Parietal lobe (tissue), 2 donors: ENCODE measurements around the gene TAAR8. TPM values are rescaled to one million over a fixed set of nuclear protein-coding genes. Genes with fewer than 3 reads are reported as not detected.

Experiments used
- small RNA-seq: library from RNA; depleted of rRNA; stranded (forward); fragments of <200 nt; gene quantifications from one replicate; pipeline ENCODE3, GENCODE V24; 2014; ENCODE audit warnings: low replicate concordance
- total RNA-seq: library from RNA; depleted of rRNA; stranded (reverse); fragments of >200 nt; gene quantifications from one replicate; pipeline ENCODE4 v1.2.3, GENCODE V29; 2014

Gene TAAR8, protein sequence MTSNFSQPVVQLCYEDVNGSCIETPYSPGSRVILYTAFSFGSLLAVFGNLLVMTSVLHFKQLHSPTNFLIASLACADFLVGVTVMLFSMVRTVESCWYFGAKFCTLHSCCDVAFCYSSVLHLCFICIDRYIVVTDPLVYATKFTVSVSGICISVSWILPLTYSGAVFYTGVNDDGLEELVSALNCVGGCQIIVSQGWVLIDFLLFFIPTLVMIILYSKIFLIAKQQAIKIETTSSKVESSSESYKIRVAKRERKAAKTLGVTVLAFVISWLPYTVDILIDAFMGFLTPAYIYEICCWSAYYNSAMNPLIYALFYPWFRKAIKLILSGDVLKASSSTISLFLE
- not detected for total RNA-seq

DNA sequence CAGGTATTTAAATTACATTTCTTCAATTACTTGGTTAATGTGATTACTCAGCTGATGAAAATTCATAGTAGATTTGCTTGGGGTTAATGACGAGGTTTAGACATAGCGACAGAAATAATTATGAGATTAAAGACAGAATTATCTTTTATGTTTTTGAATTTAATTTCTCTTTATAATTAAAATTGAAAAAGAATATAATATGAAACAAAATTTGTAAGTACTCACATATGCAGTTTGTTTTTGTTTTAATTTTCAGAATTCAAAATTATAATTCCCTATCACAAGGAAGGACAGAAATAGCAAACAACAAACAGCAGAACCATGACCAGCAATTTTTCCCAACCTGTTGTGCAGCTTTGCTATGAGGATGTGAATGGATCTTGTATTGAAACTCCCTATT is at the start of gene TAAR8:
TAAR8 (plus strand) TSS at position 301 of the 400 bp plus-strand sequence; CDS start at position 322, 21 bp downstream.

DNA sequence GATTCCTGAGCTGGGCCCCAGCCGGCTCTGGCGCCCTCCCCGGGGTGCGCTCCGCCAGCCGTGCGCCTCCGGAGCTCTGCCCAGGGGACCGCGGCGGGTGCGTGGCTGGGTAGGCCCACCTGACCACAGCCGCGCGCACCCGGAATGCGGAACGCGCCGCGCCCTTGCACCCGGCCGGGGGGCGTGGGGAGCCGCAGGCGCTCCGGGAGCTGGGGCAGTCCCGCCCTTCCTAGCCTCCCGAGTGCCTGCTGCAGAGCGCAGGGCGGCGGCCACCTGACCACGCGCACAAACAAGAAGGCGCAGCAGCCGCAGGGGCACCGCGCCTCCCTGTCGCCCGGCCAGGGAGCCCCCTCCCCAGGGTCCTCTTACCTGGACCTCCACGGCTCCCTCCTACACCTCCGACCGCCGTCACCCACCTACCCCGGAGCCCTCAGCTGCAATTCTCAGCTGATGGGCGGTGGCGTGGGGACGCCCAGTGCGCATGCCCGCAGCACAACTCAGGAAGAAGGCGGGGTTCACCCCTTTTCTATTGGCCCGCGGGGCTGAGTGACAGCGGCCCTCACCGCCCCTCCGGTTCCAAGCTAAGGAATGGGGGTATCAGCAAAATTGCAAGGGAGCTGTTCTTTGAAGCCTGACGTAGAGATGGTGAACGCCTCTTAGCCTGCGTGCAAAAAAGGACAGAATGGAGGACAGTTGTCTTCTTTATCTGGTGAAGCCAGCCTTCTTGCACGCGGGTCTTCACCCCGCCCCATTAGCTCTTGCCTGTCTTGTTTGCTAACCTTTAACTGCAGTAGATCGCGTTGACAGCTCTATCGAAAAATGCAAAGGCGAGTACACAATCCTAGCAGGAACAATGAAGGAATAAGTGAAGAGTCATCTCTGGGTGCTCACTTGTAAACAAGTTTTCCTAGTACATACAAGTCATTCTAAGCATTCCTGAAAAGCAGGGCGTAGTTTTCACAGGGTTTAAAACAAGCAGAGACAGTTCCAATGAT is 39.5 kb upstream of the TAAR8 start, which contains the start of gene STX7:
STX7 (minus strand) TSS at position 479 of the 995 bp plus-strand sequence. CDS start 9,586 bp downstream, outside the sequence.

DNA sequence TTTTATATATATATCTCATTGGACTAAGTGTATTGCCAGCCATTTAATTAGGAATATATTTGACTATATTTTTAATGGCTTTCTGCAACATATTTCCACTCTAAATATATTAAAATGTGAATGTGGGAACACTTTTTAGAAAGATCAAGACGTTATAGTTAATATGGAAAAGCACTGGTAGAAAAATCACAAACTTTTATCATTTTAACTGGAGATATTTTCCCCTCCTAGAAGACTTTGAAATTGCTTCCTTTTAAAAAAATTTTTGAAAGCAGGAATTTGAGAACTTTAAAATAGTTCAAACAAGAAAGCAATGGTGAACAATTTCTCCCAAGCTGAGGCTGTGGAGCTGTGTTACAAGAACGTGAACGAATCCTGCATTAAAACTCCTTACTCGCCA is 14.5 kb upstream of the TAAR8 start, which contains the start of gene TAAR9:
TAAR9 (plus strand) TSS at position 301 of the 400 bp plus-strand sequence; CDS start at position 314, 13 bp downstream.

DNA sequence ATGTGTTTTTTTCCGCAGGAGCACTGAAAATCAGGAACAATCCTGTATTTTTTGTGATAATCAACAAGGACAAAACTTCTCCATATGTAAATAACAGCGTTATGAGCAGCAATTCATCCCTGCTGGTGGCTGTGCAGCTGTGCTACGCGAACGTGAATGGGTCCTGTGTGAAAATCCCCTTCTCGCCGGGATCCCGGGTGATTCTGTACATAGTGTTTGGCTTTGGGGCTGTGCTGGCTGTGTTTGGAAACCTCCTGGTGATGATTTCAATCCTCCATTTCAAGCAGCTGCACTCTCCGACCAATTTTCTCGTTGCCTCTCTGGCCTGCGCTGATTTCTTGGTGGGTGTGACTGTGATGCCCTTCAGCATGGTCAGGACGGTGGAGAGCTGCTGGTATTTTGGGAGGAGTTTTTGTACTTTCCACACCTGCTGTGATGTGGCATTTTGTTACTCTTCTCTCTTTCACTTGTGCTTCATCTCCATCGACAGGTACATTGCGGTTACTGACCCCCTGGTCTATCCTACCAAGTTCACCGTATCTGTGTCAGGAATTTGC is 17.8 kb downstream of the TAAR8 start, which contains the start of gene TAAR6:
TAAR6 (plus strand) TSS at position 102 of the 557 bp plus-strand sequence; CDS start at position 102, 0 bp downstream.

DNA sequence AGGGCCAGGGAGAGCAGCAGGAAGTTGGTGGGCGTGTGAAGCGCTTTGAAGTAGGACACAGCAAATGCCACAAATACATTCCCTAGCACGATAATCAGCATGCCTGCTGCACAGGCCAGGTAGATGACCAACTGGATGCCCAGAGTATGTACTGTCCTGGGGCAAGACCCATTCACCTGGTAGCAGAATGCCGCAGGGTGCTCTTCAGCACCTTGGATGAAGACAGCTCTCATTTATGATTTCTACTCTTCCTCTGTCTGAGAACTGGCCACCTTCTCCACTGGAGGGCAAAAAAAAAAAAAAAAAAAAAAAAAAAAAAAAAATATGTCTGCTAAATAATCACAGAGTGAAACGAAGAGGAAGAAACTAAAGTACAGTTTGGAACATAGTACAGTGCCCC is 37.0 kb downstream of the TAAR8 start, which contains the start of gene TAAR5:
TAAR5 (minus strand) TSS at position 288 of the 400 bp plus-strand sequence; CDS start at position 233, 55 bp downstream.

Small RNAs within 50 kb of the gene (small RNA-seq; reads per million reads assigned to genes)
- not detected for gene TAAR7P

Other genes with a start within 250 kb of the TAAR8 start
- gene MOXD1, start 151.2 kb upstream of the TAAR8 start, total RNA-seq: 26.9 TPM
- gene STX7, start 39.6 kb upstream of the TAAR8 start, total RNA-seq: 78.3 TPM
- gene TAAR9, start 14.4 kb upstream of the TAAR8 start, total RNA-seq: not detected
- gene TAAR6, start 17.6 kb downstream of the TAAR8 start, total RNA-seq: not detected
- not detected for gene TAAR5, start 37.1 kb downstream of the TAAR8 start, total RNA-seq
- not detected for gene TAAR2, start 71.6 kb downstream of the TAAR8 start, total RNA-seq
- gene TAAR1, start 106.5 kb downstream of the TAAR8 start, total RNA-seq: not detected
- gene VNN1, start 161.4 kb downstream of the TAAR8 start, total RNA-seq: not detected
- gene VNN2, start 205.2 kb downstream of the TAAR8 start, total RNA-seq: 0.94 TPM
- gene SLC18B1, start 246.0 kb downstream of the TAAR8 start, total RNA-seq: 9.7 TPM